Nephron (organoid): ENCODE results near the gene SLC25A6.
"Not testable (repeated sequence)": the region's sequence is repeated elsewhere in the genome, so short reads cannot be mapped to it uniquely, and the experiment has no call there.

Source experiments
- H3K27ac Mint-ChIP-seq, 3 experiments: 2 replicates each; pipeline ENCODE4 v1.8.0; 2020; ENCODE audit warnings: mixed read lengths in 3 of 3, mild to moderate bottlenecking in 2 of 3, moderate library complexity in 1 of 3
- H3K27me3 Mint-ChIP-seq: 2 replicates; pipeline ENCODE4 v1.8.0; 2021; ENCODE audit warnings: low read depth, mild to moderate bottlenecking, moderate library complexity, mixed read lengths
- H3K36me3 Mint-ChIP-seq: 2 replicates; pipeline ENCODE4 v1.8.0; 2020; ENCODE audit warnings: low read depth, mixed read lengths
- H3K4me1 Mint-ChIP-seq: 2 replicates; pipeline ENCODE4 v1.8.0; 2020; ENCODE audit warnings: mixed read lengths
- H3K4me3 Mint-ChIP-seq, 3 experiments: 2 replicates each; pipeline ENCODE4 v1.8.0; 2020; ENCODE audit warnings: mild to moderate bottlenecking in 3 of 3, mixed read lengths in 3 of 3, moderate library complexity in 2 of 3
- H3K9me3 Mint-ChIP-seq: 2 replicates; pipeline ENCODE4 v1.8.0; 2020; ENCODE audit warnings: mixed read lengths
- CTCF ChIP-seq, 3 experiments: fragments of 200-600 bp; sonication (generic); IDR thresholded peaks; one replicate each; pipeline ENCODE4 v1.5.0; 2021; ENCODE audit warnings: antibody characterized with exemption in 3 of 3; ENCODE audit not compliant: unreplicated experiment in 3 of 3

The SLC25A6 gene

GRCh38 chrX:1430451-1430850, 38.5 kb upstream of the SLC25A6 start:
- H3K36me3 Mint-ChIP-seq: peaks cover 32% of the 10 kb centered on the region
- peaks cover 8% of the 10 kb centered on the region for H3K9me3 Mint-ChIP-seq
- no peak overlapping the region for H3K27ac Mint-ChIP-seq
- H3K4me3 Mint-ChIP-seq: no peak overlapping the region
- H3K4me1 Mint-ChIP-seq: no peaks in the 10 kb centered on the region
- no peaks in the 10 kb centered on the region for H3K27me3 Mint-ChIP-seq
- no peak for TF ChIP-seq CTCF (IDR thresholded peaks at IDR 0.05; ENCODE audit: unreplicated experiment in 3 of 3)

GRCh38 chrX:1427756-1428155, 35.8 kb upstream of the SLC25A6 start:
- Mint-ChIP-seq H3K4me1 (no peaks in the 10 kb centered on the region), H3K9me3 (peaks cover 30% of the 10 kb centered on the region), H3K27ac (no peak overlapping the region), H3K36me3 (peaks cover 54% of the 10 kb centered on the region), H3K4me3 (no peak overlapping the region), H3K27me3 (no peaks in the 10 kb centered on the region)
- TF ChIP-seq CTCF (IDR thresholded peaks at IDR 0.05; ENCODE audit: unreplicated experiment in 3 of 3): no peak

GRCh38 chrX:1426321-1426720, 34.4 kb upstream of the SLC25A6 start:
- H3K4me3 Mint-ChIP-seq, H3K27me3 Mint-ChIP-seq, H3K4me1 Mint-ChIP-seq, H3K27ac Mint-ChIP-seq: not testable (repeated sequence)
- Mint-ChIP-seq H3K36me3 (peaks cover 65% of the 10 kb centered on the region), H3K9me3 (peaks cover 37% of the 10 kb centered on the region)

GRCh38 chrX:1425381-1425780, 33.5 kb upstream of the SLC25A6 start:
- no peak for TF ChIP-seq CTCF (IDR thresholded peaks at IDR 0.05; ENCODE audit: unreplicated experiment in 3 of 3)
- H3K4me1 Mint-ChIP-seq: no peaks in the 10 kb centered on the region

GRCh38 chrX:1424147-1424851, 32.4 kb upstream of the SLC25A6 start:
- peaks cover 78% of the 10 kb centered on the region for H3K36me3 Mint-ChIP-seq
- H3K9me3 Mint-ChIP-seq: peaks cover 46% of the 10 kb centered on the region
- no peak overlapping the region for H3K27ac Mint-ChIP-seq
- TF ChIP-seq CTCF (IDR thresholded peaks at IDR 0.05; ENCODE audit: unreplicated experiment in 3 of 3): no peak
- no peaks in the 10 kb centered on the region for H3K27me3 Mint-ChIP-seq
- no peaks in the 10 kb centered on the region for H3K4me1 Mint-ChIP-seq
- no peak overlapping the region for H3K4me3 Mint-ChIP-seq

More at GRCh38 chrX:1425381-1425780, 33.5 kb upstream of the SLC25A6 start:
- Mint-ChIP-seq H3K36me3 (peaks cover 73% of the 10 kb centered on the region), H3K4me3 (no peak overlapping the region), H3K27me3 (no peaks in the 10 kb centered on the region), H3K27ac (no peak overlapping the region), H3K9me3 (peaks cover 42% of the 10 kb centered on the region)

GRCh38 chrX:1423215-1423614, 31.3 kb upstream of the SLC25A6 start:
- H3K9me3 Mint-ChIP-seq: peaks cover 46% of the 10 kb centered on the region
- H3K4me3 Mint-ChIP-seq: no peak overlapping the region
- no peak overlapping the region for H3K27ac Mint-ChIP-seq
- no peak for TF ChIP-seq CTCF (IDR thresholded peaks at IDR 0.05; ENCODE audit: unreplicated experiment in 3 of 3)
- no peaks in the 10 kb centered on the region for H3K4me1 Mint-ChIP-seq
- peaks cover 78% of the 10 kb centered on the region for H3K36me3 Mint-ChIP-seq
- H3K27me3 Mint-ChIP-seq: no peaks in the 10 kb centered on the region
